HG02798 (cell line): Measurements from ENCODE around the gene CCDC14.
"Not testable (repeated sequence)": the region's sequence is repeated elsewhere in the genome, so short reads cannot be mapped to it uniquely, and the experiment has no call there.

ENCODE experiments used
- ATAC-seq: cut with Tn5 transposase; IDR thresholded peaks from one replicate; pipeline ENCODE4 v1.9.1; 2021; ENCODE audit warnings: mild to moderate bottlenecking; ENCODE audit not compliant: unreplicated experiment, poor library complexity

The CCDC14 gene

DNA sequence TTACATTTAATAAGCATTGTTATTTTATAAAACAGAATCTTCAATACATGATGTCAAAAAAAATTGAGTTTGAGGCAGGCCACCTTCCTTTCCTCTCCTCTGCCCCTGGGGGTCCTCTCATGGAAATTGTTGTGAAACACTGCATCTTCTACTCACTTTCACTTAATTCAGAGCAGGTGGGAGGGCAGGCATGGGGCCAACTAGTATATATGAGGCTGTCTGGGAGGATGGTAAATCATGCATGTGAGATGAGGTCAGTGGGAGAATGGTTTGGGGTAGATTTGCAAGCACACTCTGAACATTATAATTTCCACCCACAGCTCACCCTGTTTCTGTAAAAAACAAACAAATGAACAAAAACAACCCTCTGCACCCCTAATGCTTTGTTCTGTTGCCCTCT lies 10.4 kb upstream of the CCDC14 start:
- no peak for ATAC-seq

DNA sequence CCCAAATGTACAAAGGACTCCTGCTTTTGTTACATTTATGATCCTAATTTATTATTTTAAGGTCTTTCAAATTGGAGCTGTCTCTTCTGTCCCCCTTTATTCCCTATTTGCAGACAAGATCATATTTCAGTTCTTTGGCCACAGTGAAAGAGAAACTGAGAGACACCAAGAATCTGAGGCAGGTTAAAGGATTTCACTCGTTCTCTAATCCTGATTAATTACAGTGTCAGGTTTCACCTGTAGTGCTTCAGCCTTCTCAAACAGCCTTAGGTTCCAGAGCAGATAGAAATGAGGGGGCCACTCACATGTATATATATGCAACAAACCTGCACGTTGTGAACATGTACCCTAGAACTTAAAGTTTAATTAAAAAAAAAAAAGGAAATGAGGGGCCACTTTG lies 6.2 kb upstream of the CCDC14 start:
- not testable (repeated sequence) for ATAC-seq

DNA sequence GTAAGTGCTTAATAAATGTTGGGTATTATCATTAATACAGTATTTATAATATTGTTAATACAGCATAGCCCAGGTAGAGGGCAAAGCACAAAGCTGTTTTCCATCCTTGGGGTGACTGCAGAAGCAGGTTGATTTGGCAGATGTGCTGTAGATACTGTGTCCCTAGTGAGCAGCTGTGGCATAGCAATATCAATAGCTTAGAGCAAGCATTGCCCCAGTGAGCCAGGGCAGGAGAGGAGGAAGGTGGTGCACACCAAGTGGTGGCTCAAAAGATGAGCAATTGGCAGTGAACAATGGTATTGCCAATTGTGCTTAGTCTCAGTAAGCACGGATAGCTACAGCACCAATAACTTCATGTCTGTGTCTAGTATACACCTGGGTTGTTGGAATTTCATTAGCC lies 5.8 kb upstream of the CCDC14 start:
- peak; percentile 48 for ATAC-seq

DNA sequence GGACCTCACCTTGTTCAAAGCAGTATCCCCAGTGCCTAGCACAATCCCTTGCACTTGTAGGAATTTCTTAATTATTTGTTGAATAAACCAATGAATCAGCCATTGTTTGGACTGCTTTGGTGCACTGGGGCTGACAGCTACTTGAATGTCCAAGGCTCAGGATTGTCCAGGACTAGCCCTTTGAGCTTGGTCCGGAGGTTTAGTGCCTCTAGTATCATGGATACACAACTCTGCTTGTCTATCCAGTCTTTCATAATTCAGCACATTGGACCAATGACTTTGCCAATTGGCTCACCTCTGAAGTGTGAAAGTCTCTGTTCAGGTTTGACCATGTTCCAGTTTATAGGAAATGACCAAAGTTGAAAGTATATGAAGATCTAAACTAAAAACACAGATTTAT lies 3.8 kb upstream of the CCDC14 start:
- not testable (repeated sequence) for ATAC-seq

DNA sequence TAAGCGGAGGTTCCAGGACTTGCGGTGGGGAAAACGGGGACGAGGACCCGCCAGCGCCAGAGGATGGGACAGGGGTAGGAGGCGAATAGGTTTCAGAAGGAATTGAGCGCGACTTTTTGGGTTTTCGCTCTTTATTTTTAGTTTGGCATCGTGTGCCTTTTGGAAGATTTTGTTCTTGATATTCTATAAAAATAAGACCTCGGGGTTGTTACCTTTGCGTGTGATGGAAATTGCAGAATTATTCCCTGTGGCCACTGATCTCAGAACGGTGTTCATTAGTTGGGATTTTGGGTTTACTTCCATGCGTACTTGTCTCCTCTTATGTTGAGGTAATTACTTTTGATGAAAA lies 453 bp upstream of the CCDC14 start:
- no peak for ATAC-seq

DNA sequence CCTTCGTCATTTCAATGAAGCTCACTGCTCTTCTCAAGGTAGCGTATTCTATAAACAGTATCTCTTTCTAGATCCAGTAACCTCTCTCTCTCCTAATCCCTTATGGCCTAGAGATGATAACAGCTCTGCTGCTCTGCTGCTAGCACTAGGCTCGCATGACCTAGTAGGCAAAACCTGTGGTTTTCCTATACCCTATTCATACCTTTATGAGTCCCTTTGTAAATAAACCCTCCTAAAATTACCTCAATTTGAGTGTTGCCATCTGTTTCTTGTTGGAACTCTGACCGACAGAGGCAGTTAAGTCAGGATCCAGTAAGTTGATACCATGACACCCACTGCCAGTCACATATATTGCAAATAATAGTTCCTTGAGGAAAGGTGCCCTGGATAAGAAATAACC lies 7.3 kb downstream of the CCDC14 start:
- peak; percentile 78 for ATAC-seq

DNA sequence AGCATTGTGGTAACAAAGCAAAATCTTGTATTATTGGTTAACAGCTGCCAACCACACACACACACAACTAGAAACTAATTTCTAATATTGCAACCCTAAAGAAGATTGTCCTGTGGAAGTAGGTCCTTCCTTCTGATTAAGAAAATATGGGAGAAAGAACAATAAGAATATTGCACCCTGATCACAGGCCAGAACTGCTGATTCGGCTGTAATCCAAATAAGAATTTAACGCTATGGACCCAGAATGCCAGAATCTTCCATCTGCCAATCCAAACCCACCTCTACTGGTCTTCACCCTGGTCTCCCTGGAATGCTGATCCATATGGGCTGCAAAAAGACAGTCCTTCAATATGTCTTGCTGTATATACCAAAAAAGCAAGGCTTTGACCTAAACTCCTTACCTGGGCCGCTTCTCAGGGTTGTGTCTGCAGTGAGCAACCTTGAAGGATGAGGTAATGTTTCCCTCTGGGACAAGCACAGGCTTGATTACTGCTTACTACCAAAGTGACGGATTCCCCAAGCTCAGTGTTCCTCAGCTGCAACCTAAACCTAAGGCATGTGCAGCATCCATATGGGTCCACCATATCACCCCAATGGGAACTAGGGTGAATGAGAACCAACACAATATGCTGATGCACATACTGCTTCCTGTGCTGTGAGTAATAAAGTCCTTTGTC lies 8.0 kb downstream of the CCDC14 start:
- ATAC-seq = peak; percentile 18

DNA sequence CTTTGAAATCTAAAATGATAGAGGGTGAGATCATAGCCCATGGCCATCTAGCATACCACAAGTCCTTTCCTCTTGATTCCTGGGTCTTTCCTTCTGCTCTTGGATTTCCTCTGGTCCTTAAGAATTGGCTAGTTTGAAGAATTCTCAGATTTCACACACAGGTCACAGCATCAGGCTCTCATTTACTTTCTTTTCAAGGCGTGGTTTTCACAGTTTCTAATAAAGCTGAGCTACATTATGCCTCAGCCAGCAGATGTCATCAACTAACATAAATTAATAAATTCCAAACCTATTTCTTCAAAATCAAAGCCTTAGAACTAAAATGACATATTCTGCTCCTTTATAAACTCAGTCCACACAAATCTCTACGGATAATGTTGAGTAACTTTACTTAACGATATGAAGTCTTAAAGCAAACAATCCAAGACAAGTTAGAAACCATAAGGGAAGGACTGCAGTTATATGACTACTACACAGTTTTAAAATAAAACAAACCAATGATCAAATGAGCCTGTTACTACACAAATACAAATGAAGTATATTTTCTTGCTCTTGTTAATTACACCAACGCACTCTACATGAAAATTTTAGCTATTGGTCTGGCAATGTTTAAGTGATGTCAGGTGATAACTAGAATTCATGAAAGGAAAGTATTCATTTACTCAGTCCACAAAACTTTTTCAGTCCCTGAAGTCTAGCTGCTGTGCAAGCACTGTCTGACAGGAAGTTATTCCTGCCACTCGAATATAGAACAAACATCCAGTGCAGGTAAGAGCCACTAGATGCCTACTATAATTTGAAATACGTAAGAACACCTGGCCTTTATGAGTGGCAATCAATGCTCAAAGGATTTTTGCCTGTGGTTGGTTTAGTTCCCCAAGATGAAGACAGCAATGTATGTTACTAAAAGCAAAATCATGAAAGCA lies 9.2 kb downstream of the CCDC14 start:
- no peak for ATAC-seq

DNA sequence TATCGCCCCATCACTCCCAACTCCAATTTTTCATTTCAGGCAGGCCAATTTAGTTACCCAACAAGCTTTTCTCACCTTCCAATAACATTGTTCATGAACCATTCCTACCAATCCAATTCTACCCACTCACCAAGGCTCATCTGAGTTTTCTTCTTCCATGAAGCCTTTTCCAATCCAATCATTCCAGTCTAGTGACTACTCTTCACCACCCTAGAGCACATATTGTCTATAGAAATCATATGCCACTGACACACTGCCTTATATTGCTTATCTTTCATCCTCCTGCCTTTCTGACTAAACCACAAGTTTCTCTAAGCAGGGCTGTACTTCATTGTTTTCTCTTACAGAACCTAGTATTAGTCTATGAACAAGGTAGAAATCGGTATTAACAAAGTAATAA lies 11.4 kb downstream of the CCDC14 start:
- ATAC-seq = no peak

DNA sequence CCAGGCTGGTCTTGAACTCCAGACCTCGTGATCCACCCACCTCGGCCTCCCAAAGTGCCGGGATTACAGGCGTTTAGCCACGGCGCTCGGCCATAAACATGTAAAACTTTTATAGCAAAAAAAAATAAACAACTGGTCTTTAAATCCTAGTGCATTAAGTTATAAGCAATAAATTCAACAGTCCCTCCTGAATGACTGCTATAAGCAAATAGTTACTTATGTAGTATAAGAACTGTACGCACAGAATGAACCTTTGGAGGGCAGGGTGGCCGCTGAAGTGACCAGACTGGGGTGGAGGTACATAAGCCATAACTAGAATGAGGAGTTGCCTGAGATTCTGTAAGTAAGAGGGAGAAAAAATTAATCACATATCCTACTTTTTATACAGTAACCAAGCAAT lies 12.6 kb downstream of the CCDC14 start:
- no peak for ATAC-seq

DNA sequence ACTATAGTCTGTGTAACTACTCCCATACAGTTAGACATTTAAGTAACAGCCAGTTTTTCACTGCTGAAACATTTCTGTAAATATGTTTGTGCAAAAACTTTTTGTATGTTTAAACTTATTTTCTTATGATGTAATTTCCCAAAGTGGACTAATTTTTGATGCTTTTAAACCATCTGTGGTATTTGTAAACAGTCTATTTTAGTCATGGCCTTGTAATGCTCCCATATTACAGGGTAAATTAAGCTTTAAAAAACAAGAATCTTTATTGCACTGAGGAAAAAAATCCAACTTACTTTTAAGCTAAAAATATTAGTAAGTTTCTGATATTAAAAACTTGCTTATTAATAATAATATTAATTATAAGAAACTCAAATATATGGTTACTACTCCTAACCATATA lies 13.5 kb downstream of the CCDC14 start:
- ATAC-seq = no peak

DNA sequence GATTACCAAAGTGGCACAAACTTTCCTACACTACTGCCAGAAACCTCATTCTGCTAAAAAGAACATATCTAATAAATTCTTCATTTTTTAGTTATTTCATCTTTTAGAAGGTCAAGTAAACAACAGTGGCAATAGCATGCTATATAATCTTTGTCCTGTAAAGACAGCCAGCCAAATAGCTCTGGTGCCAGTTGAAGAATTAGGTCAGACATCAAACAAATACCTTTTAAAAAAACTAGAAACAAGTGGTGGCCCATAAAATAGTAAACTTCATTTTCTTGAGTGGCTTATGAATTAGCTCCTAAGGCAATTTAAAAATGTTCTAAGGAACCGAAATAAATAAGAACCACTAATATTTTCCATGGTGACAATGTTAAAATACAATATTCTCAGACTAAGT lies 19.5 kb downstream of the CCDC14 start:
- ATAC-seq = no peak

DNA sequence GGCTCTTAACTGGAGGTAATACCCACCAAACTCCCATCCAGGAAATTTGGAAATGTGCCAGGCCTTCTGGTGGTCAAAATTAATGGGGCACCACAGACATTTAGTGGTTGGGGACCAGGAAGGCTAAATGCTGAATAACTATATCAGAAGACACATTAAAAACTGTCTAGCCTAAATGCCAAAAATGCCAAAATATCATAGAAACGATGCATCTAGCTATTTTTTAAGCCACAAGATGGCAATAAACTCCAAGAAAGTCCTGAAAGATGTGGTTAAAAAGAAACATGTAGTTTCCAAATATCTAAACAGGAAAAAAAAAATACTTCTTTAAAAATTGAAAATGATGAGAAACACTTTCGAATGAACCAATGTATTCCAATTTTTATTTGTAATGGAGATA lies 19.9 kb downstream of the CCDC14 start:
- no peak for ATAC-seq

DNA sequence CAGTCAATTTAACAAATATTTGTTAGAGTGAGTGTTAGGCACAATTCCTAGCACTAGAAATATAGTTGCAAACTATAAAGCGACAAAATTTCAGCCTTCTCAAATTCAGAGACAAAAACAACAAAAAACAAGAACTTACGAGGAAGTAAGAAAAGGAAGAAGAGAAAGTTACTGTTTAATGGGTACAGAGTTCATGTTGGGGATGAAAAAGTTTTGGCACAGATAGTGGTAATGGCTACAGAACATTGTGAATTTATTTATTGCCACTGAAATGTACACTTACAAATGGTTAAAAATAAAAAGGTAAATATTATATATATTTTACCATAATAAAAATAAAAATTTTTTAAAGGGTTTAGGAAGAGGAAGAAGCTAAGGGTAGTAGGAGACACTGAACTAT lies 21.3 kb downstream of the CCDC14 start:
- ATAC-seq = no peak

DNA sequence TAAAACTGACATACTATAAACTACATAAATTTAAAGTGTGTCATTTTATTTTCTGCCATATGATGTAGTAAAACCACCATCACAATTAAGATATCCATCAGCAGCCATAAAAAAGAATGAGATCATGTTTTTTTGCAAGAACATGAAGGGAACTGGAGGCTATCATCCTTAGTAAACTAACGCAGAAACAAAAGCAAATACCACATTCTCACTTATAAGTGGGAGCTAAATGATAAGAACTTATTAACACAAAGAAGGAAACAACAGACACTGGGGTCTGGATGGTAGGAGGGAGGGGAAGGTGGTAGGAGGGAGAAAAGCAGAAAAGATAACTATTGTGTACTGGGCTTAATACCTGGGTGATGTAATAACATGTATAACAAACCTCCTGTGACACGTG lies 24.6 kb downstream of the CCDC14 start:
- ATAC-seq = no peak

DNA sequence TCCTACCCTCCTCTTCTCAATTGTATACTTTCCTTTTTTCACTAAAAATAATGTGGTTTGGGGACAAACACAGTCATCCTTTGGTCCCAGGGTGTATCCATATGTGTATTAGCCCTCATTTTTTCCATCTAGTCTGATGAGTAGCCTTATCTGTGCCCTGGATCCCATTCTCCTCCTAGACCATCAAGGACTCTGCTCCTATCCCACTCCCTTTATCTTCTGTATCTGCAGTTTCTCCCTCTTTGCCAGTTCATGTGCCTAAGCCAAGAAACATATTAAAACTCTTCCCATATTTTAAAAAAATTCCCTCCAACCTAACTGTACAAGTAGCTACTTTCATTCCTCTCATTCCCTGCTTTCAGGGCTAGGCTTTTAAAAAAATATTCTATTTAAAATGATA lies 25.2 kb downstream of the CCDC14 start:
- no peak for ATAC-seq

DNA sequence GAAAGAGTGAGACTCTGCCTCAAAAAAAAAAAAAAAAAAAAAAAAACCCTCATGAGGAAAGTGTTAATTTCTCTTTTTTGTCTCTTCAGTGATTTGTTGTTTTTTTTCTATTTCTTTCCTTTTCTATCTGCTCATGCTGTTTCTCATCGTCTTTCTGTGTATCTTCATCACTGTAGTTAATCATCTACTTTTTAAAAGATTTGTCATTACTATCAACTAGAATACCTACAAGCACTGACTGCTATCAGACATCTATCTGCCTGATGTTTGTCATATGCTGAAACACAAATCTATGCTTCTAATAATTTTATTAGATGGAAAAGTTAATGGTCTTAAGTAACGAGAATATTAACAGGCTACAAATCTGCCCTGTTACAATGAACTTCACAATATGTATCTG lies 26.8 kb downstream of the CCDC14 start:
- ATAC-seq = no peak

DNA sequence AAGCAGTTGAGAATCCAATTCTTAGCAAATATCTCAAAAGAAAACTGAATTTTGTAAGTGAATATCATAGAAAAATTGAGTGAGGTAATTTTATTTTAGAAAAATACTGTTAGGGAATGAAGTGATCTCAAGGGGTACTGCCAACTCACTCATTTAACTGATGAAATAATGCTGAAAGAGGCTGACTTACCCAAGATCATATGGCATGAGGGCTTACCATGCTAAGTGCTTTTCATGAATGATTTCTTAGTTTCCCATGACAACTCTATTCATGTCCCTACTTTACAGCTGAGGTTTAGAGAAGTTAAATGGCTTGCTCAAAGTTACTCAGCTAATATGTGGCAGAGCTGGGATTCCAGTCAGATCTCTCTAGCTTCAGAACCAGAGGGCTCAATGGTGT lies 30.6 kb downstream of the CCDC14 start:
- no peak for ATAC-seq

DNA sequence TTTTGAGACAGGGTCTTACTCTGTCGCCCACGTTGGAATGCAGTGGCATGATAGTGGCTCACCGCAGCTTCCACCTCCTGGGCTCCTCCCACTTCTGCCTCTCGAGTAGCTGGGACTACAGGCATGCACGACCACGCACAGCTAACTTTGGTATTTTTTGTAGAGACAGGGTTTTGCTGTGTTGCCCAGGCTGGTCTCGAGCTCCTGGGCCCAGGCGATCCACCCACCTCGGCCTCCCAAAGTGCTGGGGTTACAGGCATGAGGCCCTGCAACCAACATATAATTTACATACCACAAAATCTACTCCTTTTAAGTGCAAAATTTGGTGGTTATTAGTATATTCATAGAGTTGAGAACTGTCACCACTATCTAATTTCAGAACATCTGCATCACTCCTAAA lies 31.7 kb downstream of the CCDC14 start:
- no peak for ATAC-seq

DNA sequence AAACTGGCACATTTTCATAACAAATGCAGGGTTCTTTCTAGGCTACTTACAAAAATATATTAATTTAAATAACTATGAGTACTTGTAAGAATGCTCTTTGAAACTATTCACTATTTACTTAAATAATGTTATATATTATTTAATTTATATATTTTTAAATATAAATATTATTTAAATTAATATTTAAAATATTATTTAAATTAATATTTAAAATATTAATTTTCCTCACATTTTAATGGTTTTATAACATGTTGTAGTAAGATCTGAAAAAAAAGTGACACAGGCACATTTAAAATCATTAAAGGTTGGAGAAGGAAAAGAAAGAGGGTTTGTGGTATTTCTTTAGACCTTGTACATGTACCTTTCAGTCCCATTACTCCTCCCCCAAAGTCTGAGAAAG lies 34.6 kb downstream of the CCDC14 start:
- no peak for ATAC-seq

DNA sequence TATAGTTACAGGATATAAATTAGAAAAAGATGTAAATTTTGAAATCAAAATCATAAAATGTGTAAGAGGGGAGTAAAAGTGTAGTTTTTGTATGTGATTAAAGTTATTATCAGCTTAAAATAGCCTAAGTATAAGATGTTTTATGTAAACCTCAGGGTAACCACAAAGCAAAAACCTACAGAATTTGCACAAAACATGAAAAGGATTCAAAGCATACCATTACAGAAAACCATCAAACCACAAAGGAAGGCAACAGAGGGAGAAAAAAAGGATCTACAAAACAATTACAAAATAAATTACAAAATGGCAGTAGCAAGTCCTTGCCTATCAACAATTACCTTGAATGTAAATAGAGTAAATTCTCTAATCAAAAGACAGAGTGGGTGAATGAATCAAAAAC lies 40.2 kb downstream of the CCDC14 start:
- no peak for ATAC-seq

DNA sequence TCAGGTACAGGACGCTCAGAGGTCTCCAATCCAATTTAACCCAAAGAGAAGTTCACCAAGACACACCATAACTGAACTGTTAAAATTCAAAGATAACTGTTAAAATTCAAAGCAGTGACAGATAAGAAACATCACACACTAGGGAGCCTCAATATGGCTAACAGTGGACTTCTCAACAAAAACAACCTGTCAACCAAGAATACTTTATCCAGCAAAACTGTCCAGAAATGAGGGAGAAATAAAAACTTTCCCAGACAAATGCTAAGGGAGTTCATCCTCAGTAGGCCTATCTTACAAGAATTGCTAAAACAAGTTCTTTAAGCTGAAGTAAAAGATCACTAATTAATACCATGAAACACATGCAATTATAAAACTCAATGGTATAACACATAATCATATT lies 40.6 kb downstream of the CCDC14 start:
- no peak for ATAC-seq
